ENCODE data around the gene CDK9.

Gene CDK9

GRCh38 chr9:127785023-127785932, 556 bp upstream of the CDK9 start:
- in situ Hi-C loops (cut with HindIII; ENCODE audit: low sequenced_read_pairs), result no loop called here
- H3K4me3 ChIP-seq (ENCODE audit: low read depth, low read length), result peak overlapping the region; percentile 50
- DNase-seq (ENCODE audit: low read depth, low spot score), result peak; percentile 84
- TF ChIP-seq CTCF (IDR thresholded peaks at IDR 0.05; ENCODE audit: low read depth, low read length), result peak; percentile 77

GRCh38 chr9:127786773-127787104, 905 bp downstream of the CDK9 start:
- peak; percentile 40 for TF ChIP-seq CTCF (IDR thresholded peaks at IDR 0.05; ENCODE audit: low read depth, low read length)
- in situ Hi-C loops (cut with HindIII; ENCODE audit: low sequenced_read_pairs), result no loop called here
- DNase-seq (ENCODE audit: low read depth, low spot score), result peak; percentile 29
- H3K4me3 ChIP-seq (ENCODE audit: low read depth, low read length), result peak overlapping the region; percentile 91

DNA sequence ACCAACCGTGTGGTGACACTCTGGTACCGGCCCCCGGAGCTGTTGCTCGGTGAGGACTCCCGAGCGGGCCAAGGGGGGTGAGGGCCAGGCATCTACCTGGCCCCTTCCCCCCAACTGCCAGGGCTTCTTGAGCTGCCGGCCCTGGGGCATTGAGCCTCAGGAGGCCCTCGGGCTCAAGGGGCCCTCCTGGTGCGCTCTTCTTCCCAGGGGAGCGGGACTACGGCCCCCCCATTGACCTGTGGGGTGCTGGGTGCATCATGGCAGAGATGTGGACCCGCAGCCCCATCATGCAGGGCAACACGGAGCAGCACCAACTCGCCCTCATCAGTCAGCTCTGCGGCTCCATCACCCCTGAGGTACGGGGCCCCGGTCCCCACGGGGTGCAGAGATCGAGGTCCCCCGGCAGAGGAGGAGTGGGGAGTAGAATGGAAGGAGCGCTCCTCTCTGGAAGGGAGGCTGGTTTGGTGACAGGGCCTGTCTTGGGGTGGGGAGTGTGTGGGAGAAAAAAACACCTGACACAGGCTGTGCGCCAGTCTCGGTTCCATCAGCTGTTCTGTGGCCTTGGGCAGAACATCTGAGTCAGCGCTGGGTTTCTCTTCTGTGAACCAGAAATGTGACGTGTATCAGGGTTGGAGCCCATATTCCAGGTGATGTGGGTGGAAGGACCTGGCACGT, 2.6 kb downstream of the CDK9 start:
- no peak for TF ChIP-seq CTCF (IDR thresholded peaks at IDR 0.05; ENCODE audit: low read depth, low read length)

GRCh38 chr9:127789179-127789578, 3.3 kb downstream of the CDK9 start:
- TF ChIP-seq CTCF (IDR thresholded peaks at IDR 0.05; ENCODE audit: low read depth, low read length), result no peak
- H3K4me3 ChIP-seq (ENCODE audit: low read depth, low read length), result no peak overlapping the region
- DNase-seq (ENCODE audit: low read depth, low spot score), result no peak
- in situ Hi-C loops (cut with HindIII; ENCODE audit: low sequenced_read_pairs), result no loop called here

More for the DNA sequence above, 2.6 kb downstream of the CDK9 start:
- H3K4me3 ChIP-seq (ENCODE audit: low read depth, low read length), result no peak overlapping the region
- no peak for DNase-seq (ENCODE audit: low read depth, low spot score)
- in situ Hi-C loops (cut with HindIII; ENCODE audit: low sequenced_read_pairs), result no loop called here

DNA sequence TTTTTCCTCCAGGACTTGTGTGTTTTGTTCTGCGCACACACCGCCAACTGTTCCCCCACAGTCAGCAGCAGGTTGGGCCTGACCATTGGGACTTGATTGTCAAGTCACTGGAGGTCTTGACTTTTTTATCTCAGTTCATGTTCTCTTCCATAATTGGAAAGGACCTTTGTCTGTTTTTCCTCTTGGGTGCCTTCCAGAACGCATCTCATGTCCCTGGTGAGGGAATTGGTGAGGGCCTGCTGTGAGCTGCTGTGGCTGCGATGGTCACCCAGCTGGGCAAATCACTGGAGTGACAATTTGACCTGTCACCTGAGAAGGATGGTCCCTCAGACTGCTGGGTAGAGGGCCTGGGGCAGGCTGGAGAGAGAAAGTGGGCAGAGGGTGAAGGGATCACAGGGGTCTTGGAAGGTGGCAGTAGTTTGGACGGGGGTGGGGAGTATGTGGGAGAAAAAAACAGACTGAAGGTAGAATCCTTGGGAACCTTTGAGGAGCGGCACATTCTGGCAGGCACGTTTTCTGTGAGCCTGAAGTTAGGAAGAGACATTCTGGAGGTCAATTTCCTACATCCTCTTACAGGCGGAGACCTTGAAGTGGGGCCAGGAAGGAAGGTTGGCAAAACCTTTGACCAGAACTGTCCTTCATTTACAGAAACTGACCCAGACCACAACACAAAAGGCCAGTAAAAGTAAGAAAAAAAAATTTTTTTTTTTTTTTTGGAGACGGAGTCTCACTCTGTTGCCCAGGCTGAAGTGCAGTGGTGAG, 4.4 kb downstream of the CDK9 start:
- TF ChIP-seq CTCF (IDR thresholded peaks at IDR 0.05; ENCODE audit: low read depth, low read length), result no peak
- no peak for DNase-seq (ENCODE audit: low read depth, low spot score)
- in situ Hi-C loops (cut with HindIII; ENCODE audit: low sequenced_read_pairs), result no loop called here
- no peak overlapping the region for H3K4me3 ChIP-seq (ENCODE audit: low read depth, low read length)

DNA sequence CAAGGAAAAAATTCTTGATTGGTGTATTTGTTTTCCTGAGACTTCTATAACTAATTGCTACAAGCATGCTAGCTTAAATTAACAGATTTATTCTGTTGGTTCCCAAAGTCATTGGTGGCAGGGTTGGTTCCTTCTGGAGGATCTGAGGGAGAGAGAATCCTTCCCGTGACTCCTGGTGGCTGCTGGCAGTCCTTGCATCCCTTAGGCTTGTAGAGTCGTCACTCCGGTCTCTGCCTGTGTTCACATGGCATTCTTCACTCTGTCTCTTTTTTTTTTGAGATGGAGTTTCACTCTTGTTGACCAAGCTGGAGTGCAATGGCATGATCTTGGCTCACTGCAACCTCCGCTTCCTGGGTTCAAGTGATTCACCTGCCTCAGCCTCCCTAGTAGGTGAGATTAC, 5.3 kb downstream of the CDK9 start:
- H3K4me3 ChIP-seq (ENCODE audit: low read depth, low read length), result no peak overlapping the region
- no peak for DNase-seq (ENCODE audit: low read depth, low spot score)
- in situ Hi-C loops (cut with HindIII; ENCODE audit: low sequenced_read_pairs), result no loop called here
- TF ChIP-seq CTCF (IDR thresholded peaks at IDR 0.05; ENCODE audit: low read depth, low read length), result no peak
